Hepatocyte (in vitro differentiated cells): ENCODE data around the gene TH. TPM values are rescaled to one million over a fixed set of nuclear protein-coding genes. Genes with fewer than 3 reads are reported as not detected.

Source experiments
- DNase-seq: peaks from one replicate; pipeline ENCODE4 v3.0.0-alpha.2; 2016; ENCODE audit warnings: low spot score
- H2AFZ ChIP-seq: fragments of 200-600 bp; sonication (generic); 2 replicates; pipeline ENCODE4 v1.6.0; 2016; ENCODE audit warnings: antibody characterized with exemption, mild to moderate bottlenecking
- H3K27ac ChIP-seq: fragments of 200-600 bp; sonication (generic); 2 replicates; pipeline ENCODE4 v1.5.1; 2016; ENCODE audit warnings: mild to moderate bottlenecking
- H3K27me3 ChIP-seq: fragments of 200-600 bp; sonication (generic); 2 replicates; pipeline ENCODE4 v1.6.1; 2016
- H3K36me3 ChIP-seq: fragments of 200-600 bp; sonication (generic); replicated peaks from 2 replicates; pipeline ENCODE4 v1.5.1; 2016; ENCODE audit warnings: low read depth; ENCODE audit not compliant: insufficient read depth
- H3K4me1 ChIP-seq: fragments of 200-600 bp; sonication (generic); 2 replicates; pipeline ENCODE4 v1.5.1; 2016; ENCODE audit warnings: mild to moderate bottlenecking, moderate library complexity; ENCODE audit not compliant: insufficient read depth
- H3K4me2 ChIP-seq: fragments of 200-600 bp; sonication (generic); 2 replicates; pipeline ENCODE4 v1.6.0; 2016
- H3K4me3 ChIP-seq: fragments of 200-600 bp; sonication (generic); 2 replicates; pipeline ENCODE4 v1.5.1; 2016; ENCODE audit warnings: mild to moderate bottlenecking
- H3K79me2 ChIP-seq: fragments of 200-600 bp; sonication (generic); 2 replicates; pipeline ENCODE4 v1.6.0; 2017; ENCODE audit warnings: mild to moderate bottlenecking
- H3K9me2 ChIP-seq: fragments of 200-600 bp; sonication (generic); replicated peaks from 2 replicates; pipeline ENCODE4 v1.6.0; 2017; ENCODE audit warnings: mild to moderate bottlenecking; ENCODE audit not compliant: insufficient read depth
- H3K9me3 ChIP-seq: fragments of 200-600 bp; sonication (generic); 2 replicates; pipeline ENCODE4 v1.5.1; 2016; ENCODE audit warnings: low read depth, mild to moderate bottlenecking
- H4K20me1 ChIP-seq: fragments of 200-600 bp; sonication (generic); 2 replicates; pipeline ENCODE4 v1.6.0; 2016; ENCODE audit warnings: mild to moderate bottlenecking; ENCODE audit not compliant: insufficient read depth, poor library complexity, severe bottlenecking
- CTCF ChIP-seq: fragments of 200-600 bp; sonication (generic); IDR thresholded peaks from 2 replicates; pipeline ENCODE4 v1.5.1; 2016; ENCODE audit warnings: antibody characterized with exemption, mild to moderate bottlenecking; ENCODE audit not compliant: poor library complexity
- EZH2 ChIP-seq: fragments of 200-600 bp; sonication (generic); IDR thresholded peaks from 2 replicates; pipeline ENCODE4 v1.6.1; 2016; ENCODE audit warnings: antibody characterized with exemption, mild to moderate bottlenecking, borderline replicate concordance
- EZH2phosphoT487 ChIP-seq: fragments of 200-600 bp; sonication (generic); IDR thresholded peaks from one replicate; pipeline ENCODE4 v1.6.1; 2018; ENCODE audit warnings: antibody characterized with exemption, mild to moderate bottlenecking, low read depth, moderate library complexity; ENCODE audit not compliant: unreplicated experiment, severe bottlenecking
- WGBS: methylation state at CpG from one replicate; pipeline ENCODE4 v1.1.6; 2016; ENCODE audit warnings: low lambda C conversion rate; ENCODE audit errors: missing lambda C conversion rate; 5-methylcytosine and 5-hydroxymethylcytosine counted together
- polyA plus RNA-seq: library from polyadenylated mRNA; unstranded; fragments of >200 nt; fragmentation: Nextera tagmentation; extraction: Ambion mirVana; gene quantifications from 2 replicates; pipeline ENCODE4 v1.2.1, GENCODE V29; 2016
- total RNA-seq: library from RNA; depleted of rRNA; stranded (reverse); fragments of >200 nt; gene quantifications from 2 replicates; pipeline ENCODE4 v1.2.3, GENCODE V29; 2014

TH gene
- total and polyA plus RNA-seq, 2 experiments from 2014 or later, result 2.6 to 15.3 TPM

GRCh38 chr11:2212411-2213251 is 41.0 kb upstream of the TH start:
- Histone ChIP-seq H4K20me1 (no peaks in the 10 kb centered on the region), H3K4me3 (no peak overlapping the region), H3K27me3 (no peaks in the 10 kb centered on the region), H3K27ac (no peak overlapping the region), H3K4me2 (peak overlapping the region; percentile 41), H3K9me3 (no peaks in the 10 kb centered on the region), H2AFZ (no peak overlapping the region), H3K9me2 (no peaks in the 10 kb centered on the region), H3K36me3 (no peaks in the 10 kb centered on the region), H3K79me2 (no peaks in the 10 kb centered on the region), H3K4me1 (peaks cover 38% of the 10 kb centered on the region)
- TF ChIP-seq EZH2phosphoT487 (no peak), EZH2 (no peak), CTCF (no peak)
- DNase-seq, result no peak
- WGBS, result 88% methylated on average over 23 of the region's 23 CpGs

- Histone ChIP-seq H4K20me1 (no peaks in the 10 kb centered on the region), H2AFZ (no peak overlapping the region), H3K4me3 (no peak overlapping the region), H3K27ac (peak overlapping the region; percentile 79), H3K9me3 (no peaks in the 10 kb centered on the region), H3K4me1 (peaks cover 38% of the 10 kb centered on the region), H3K79me2 (no peaks in the 10 kb centered on the region), H3K36me3 (no peaks in the 10 kb centered on the region), H3K4me2 (peak overlapping the region; percentile 41), H3K9me2 (no peaks in the 10 kb centered on the region), H3K27me3 (no peaks in the 10 kb centered on the region)
- WGBS, result 67% methylated on average over 30 of the region's 30 CpGs
- DNase-seq, result peak; percentile 81
- peak; percentile 96 for TF ChIP-seq EZH2phosphoT487
- no peak for TF ChIP-seq CTCF
Measured at GRCh38 chr11:2211113-2211971, 39.7 kb upstream of the TH start.

GRCh38 chr11:2210366-2211112 is 38.9 kb upstream of the TH start:
- no peak overlapping the region for H3K4me3 ChIP-seq
- no peaks in the 10 kb centered on the region for H3K9me3 ChIP-seq
- no peaks in the 10 kb centered on the region for H3K36me3 ChIP-seq
- H3K27me3 ChIP-seq, result no peaks in the 10 kb centered on the region
- H3K4me1 ChIP-seq, result peaks cover 38% of the 10 kb centered on the region
- 86% methylated on average over 16 of the region's 16 CpGs for WGBS
- H4K20me1 ChIP-seq, result no peaks in the 10 kb centered on the region
- H3K79me2 ChIP-seq, result no peaks in the 10 kb centered on the region
- no peaks in the 10 kb centered on the region for H3K9me2 ChIP-seq
- no peak for TF ChIP-seq EZH2phosphoT487
- TF ChIP-seq CTCF, result no peak
- no peak for TF ChIP-seq EZH2
- peak overlapping the region; percentile 68 for H3K27ac ChIP-seq
- DNase-seq, result no peak
- H3K4me2 ChIP-seq, result peak overlapping the region; percentile 18
- H2AFZ ChIP-seq, result no peak overlapping the region
